Retinal pigment epithelial cell (primary cell): Measurements from ENCODE around the gene PHGDH.
"Not testable (repeated sequence)": the region's sequence is repeated elsewhere in the genome, so short reads cannot be mapped to it uniquely, and the experiment has no call there.

Experiments used
- DNase-seq: peaks from one replicate; pipeline ENCODE4 v3.0.0-alpha.2; 2010; ENCODE audit warnings: low read depth
- H3K4me3 ChIP-seq: 2 replicates; pipeline ENCODE4 v1.5.1; 2011; ENCODE audit warnings: mild to moderate bottlenecking, low read length, control low read depth, moderate library complexity
- TF ChIP-seq, protein P1 (sequence below): conservative IDR thresholded peaks from 2 replicates; pipeline ENCODE4 v1.5.1; 2011; ENCODE audit warnings: low read depth, low read length, control low read depth, inconsistent platforms

PHGDH gene

GRCh38 chr1:119779869-119780356, 68.2 kb downstream of the PHGDH start:
- no peak for DNase-seq
- no peak overlapping the region for H3K4me3 ChIP-seq
- TF ChIP-seq, protein P1, sequence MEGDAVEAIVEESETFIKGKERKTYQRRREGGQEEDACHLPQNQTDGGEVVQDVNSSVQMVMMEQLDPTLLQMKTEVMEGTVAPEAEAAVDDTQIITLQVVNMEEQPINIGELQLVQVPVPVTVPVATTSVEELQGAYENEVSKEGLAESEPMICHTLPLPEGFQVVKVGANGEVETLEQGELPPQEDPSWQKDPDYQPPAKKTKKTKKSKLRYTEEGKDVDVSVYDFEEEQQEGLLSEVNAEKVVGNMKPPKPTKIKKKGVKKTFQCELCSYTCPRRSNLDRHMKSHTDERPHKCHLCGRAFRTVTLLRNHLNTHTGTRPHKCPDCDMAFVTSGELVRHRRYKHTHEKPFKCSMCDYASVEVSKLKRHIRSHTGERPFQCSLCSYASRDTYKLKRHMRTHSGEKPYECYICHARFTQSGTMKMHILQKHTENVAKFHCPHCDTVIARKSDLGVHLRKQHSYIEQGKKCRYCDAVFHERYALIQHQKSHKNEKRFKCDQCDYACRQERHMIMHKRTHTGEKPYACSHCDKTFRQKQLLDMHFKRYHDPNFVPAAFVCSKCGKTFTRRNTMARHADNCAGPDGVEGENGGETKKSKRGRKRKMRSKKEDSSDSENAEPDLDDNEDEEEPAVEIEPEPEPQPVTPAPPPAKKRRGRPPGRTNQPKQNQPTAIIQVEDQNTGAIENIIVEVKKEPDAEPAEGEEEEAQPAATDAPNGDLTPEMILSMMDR = no peak

DNA sequence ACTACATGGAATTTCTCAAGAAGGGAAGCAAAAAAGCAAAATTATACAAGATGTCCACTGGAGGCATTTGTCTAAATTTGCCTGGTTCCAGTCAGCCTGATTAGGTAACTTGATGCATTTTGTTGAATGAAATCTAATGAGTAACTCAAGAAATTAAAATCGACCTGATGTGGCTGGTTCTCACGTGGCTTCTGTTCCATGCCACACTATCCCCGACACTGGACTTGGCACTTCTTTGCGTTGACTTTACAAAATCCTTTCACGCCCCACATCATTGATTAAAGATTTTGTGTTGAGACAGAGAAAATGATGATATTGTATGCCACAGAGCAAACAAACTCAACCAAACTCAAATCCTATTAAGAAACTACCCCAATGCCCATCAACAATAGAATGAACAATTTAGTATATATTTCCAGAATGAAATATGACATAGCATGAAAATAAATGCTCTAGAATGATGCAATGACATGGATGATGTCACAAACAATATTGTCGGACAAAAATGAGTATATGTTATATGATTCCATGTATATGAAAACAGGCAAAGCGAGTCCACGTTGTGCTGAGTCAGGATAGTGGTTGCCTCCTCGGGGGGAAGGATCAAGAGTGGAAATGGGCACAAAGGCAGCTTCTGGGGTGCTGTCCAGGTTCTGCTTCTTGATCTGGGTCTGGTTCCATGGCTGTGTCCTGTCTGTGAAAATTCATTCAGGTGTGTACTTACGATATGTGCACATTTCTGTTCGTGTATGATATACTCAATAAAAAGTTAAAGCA, 69.9 kb downstream of the PHGDH start:
- no peak overlapping the region for H3K4me3 ChIP-seq
- no peak for DNase-seq
- TF ChIP-seq, protein P1 = peak; percentile 5

DNA sequence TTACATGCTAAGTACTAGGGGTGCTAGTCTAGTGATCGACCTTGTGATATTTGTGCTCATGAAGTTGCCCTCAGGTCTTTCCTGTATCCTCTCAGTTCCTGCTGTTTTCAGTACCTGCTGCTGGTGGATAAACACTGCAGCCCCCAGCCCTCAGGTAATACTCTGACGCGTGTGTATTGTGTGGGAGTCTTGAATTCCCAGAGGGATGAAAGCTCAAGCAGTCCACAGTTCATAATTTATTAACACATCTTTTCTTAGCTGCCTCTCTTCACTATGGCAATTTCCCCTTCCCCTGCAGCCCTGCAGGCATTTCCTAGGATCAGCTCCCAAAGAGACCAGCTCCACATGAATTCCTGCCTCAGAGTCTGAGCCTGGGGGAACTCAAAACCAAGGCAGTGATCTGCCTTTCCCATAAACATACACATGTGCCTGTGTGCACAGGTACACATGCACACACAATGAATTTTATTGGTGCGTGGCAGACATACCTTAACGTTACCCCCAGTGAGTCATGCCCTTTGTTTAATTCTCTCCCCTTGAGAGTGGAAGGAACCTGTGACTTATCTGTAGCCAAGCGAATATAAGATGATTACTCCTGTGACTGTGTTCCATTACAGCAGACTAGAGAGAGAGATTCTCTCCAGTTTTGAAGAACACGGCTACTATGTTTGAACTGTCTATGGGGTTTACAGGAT, 71.0 kb downstream of the PHGDH start:
- H3K4me3 ChIP-seq = no peak overlapping the region
- TF ChIP-seq, protein P1 = no peak
- no peak for DNase-seq

GRCh38 chr1:119783354-119784185, 71.8 kb downstream of the PHGDH start:
- no peak for DNase-seq
- TF ChIP-seq, protein P1 = no peak
- H3K4me3 ChIP-seq = no peak overlapping the region

GRCh38 chr1:119784191-119784781, 72.6 kb downstream of the PHGDH start:
- TF ChIP-seq, protein P1 = no peak
- no peak overlapping the region for H3K4me3 ChIP-seq
- DNase-seq = no peak

GRCh38 chr1:119786046-119786445, 74.3 kb downstream of the PHGDH start:
- H3K4me3 ChIP-seq, DNase-seq: not testable (repeated sequence)

DNA sequence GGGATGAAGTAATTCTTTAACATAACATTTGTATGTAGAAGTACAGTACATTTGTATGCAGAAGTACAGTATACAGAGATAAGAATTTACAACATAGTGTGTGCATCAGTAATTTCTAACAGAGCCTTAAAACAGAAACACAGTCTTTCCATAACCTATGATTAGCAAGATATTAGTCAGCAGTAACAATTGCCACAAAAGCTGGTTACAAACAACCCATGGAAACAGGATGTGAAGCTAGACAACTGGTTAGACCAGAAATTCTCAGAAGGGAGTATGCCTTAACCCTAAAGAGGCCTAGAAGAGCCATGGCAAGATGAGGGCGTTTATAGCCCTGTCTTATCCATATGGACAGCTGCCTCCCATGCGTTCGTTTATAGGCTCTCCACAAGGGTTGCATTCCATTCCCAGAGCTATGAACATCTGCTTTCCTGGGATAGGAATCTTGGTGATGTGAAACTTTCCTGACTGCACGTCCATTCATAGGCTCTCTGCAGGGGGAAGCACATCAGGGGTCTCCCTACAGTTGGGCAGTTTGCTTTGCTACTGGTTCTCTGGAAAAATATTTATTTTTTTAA, 74.8 kb downstream of the PHGDH start:
- H3K4me3 ChIP-seq, DNase-seq: not testable (repeated sequence)
